ENCODE results near the gene SCGB1A1.

Gene SCGB1A1

DNA sequence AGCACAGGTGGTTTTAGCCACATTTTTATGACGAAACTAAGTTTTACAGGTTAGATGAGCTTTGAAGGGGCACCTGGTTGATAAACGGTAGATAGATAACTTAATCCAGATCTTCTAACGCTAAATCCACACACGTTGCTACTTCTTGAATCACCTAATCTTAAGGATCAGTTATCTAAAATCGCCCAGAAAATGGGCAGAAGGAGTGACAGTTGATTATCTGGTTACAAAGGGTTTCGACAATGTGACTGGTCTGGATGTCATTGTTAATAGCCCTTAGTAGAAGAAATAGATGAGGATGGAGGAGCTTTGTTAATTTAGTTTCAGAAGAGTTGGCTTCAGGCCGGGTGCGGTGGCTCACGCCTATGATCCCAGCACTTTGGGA, 43.7 kb downstream of the SCGB1A1 start:
- no peak overlapping the region for H3K9ac ChIP-seq (ENCODE audit: low read length)
- no CpG with 5 or more reads among the region's 9 CpGs for WGBS (ENCODE audit: extremely low coverage, insufficient coverage, low lambda C conversion rate)
- H4K8ac ChIP-seq (ENCODE audit: low read depth, low read length), result no peak overlapping the region
- no peak for DNase-seq
- no peak overlapping the region for H3K27ac ChIP-seq (ENCODE audit: low read depth, low read length)
- H3K79me2 ChIP-seq (ENCODE audit: control insufficient read depth, insufficient read depth, low read length), result no peaks in the 10 kb centered on the region
- H3K79me1 ChIP-seq (ENCODE audit: low read length), result no peaks in the 10 kb centered on the region
- no peaks in the 10 kb centered on the region for H3K27me3 ChIP-seq (ENCODE audit: insufficient read depth, low read length, poor library complexity)
- H2BK15ac ChIP-seq (replicated peaks; ENCODE audit: low read depth), result no peak overlapping the region
- no peak overlapping the region for H3K4me2 ChIP-seq (ENCODE audit: low read length)
- no peak overlapping the region for H4K5ac ChIP-seq (ENCODE audit: low read length)
- peak overlapping the region; percentile 60 for H3K56ac ChIP-seq (ENCODE audit: low read length)
- H3K18ac ChIP-seq (ENCODE audit: low read length), result no peak overlapping the region
- no peak overlapping the region for H2BK5ac ChIP-seq (ENCODE audit: low read length)
- no peak overlapping the region for H3K4ac ChIP-seq (ENCODE audit: low read depth, low read length)
- H3K36me3 ChIP-seq (ENCODE audit: control insufficient read depth, insufficient read depth, low read length), result no peaks in the 10 kb centered on the region
- H2BK120ac ChIP-seq (ENCODE audit: low read depth, low read length), result peak overlapping the region; percentile 17
- no peak overlapping the region for H2AK5ac ChIP-seq (ENCODE audit: low read length)
- no peak overlapping the region for H3K23ac ChIP-seq (ENCODE audit: low read length)
- peaks cover 2% of the 10 kb centered on the region for H3K4me1 ChIP-seq (ENCODE audit: control insufficient read depth, low read depth, low read length)
- no peak overlapping the region for H3K4me3 ChIP-seq (ENCODE audit: low read length)

DNA sequence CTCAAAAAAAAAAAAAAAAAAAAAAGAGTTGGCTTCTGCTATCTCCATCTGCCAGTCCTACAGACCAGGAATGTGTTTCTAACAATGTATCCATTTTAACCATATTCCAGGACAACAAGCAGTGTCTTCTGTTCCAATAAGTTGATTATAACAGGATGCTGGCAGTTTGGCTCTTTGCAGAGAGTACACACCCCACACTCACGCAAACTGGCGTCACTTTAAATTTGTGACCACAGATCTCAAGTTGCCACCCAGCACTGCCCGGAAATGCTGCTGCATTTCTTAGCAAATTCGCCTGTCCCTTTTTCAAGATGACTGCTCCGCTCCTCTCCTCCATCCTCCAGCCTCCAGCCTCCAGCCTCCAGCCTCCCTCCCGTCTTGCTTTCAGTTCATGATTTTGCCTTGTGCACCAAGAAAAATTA, 44.3 kb downstream of the SCGB1A1 start:
- no peaks in the 10 kb centered on the region for H3K79me1 ChIP-seq (ENCODE audit: low read length)
- H3K27ac ChIP-seq (ENCODE audit: low read depth, low read length), result no peak overlapping the region
- H2BK5ac ChIP-seq (ENCODE audit: low read length), result no peak overlapping the region
- H3K4me1 ChIP-seq (ENCODE audit: control insufficient read depth, low read depth, low read length), result peaks cover 2% of the 10 kb centered on the region
- no peak overlapping the region for H3K9ac ChIP-seq (ENCODE audit: low read length)
- H3K27me3 ChIP-seq (ENCODE audit: insufficient read depth, low read length, poor library complexity), result no peaks in the 10 kb centered on the region
- no peak overlapping the region for H3K4ac ChIP-seq (ENCODE audit: low read depth, low read length)
- no peak overlapping the region for H3K18ac ChIP-seq (ENCODE audit: low read length)
- H2BK15ac ChIP-seq (replicated peaks; ENCODE audit: low read depth), result no peak overlapping the region
- no peak overlapping the region for H3K4me3 ChIP-seq (ENCODE audit: low read length)
- H3K56ac ChIP-seq (ENCODE audit: low read length), result no peak overlapping the region
- no peaks in the 10 kb centered on the region for H3K36me3 ChIP-seq (ENCODE audit: control insufficient read depth, insufficient read depth, low read length)
- no peak overlapping the region for H3K23ac ChIP-seq (ENCODE audit: low read length)
- H2BK120ac ChIP-seq (ENCODE audit: low read depth, low read length), result no peak overlapping the region
- no peaks in the 10 kb centered on the region for H3K79me2 ChIP-seq (ENCODE audit: control insufficient read depth, insufficient read depth, low read length)
- no peak for DNase-seq
- no peak overlapping the region for H4K5ac ChIP-seq (ENCODE audit: low read length)
- no peak overlapping the region for H4K8ac ChIP-seq (ENCODE audit: low read depth, low read length)
- H3K4me2 ChIP-seq (ENCODE audit: low read length), result no peak overlapping the region
- no peak overlapping the region for H2AK5ac ChIP-seq (ENCODE audit: low read length)
- WGBS (ENCODE audit: extremely low coverage, insufficient coverage, low lambda C conversion rate), result no CpG with 5 or more reads among the region's 6 CpGs

DNA sequence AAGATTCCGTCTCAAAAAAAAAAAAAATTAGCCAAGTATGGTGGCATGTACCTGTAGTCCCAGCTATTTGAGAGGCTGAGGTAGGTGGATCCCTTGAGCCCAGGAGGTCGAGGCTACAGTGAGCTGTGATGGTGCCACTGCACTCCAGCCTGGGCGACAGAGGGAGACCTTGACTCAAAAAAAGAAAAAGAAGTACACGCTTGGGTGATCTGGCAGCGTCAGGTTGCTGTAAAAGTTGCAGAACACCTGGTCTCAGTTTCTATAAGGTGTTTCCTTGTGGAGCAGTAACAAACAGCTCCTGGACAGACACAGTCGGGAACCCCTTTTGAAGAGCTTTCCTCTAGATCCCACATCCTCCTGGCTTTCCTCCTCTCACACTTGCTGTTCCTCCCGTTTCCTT, 45.8 kb downstream of the SCGB1A1 start:
- no CpG with 5 or more reads among the region's 7 CpGs for WGBS (ENCODE audit: extremely low coverage, insufficient coverage, low lambda C conversion rate)
- no peak overlapping the region for H3K4me3 ChIP-seq (ENCODE audit: low read length)
- no peak overlapping the region for H4K5ac ChIP-seq (ENCODE audit: low read length)
- no peak overlapping the region for H3K4ac ChIP-seq (ENCODE audit: low read depth, low read length)
- no peaks in the 10 kb centered on the region for H3K79me1 ChIP-seq (ENCODE audit: low read length)
- no peak overlapping the region for H3K18ac ChIP-seq (ENCODE audit: low read length)
- H2BK120ac ChIP-seq (ENCODE audit: low read depth, low read length), result no peak overlapping the region
- no peak overlapping the region for H4K8ac ChIP-seq (ENCODE audit: low read depth, low read length)
- H3K27ac ChIP-seq (ENCODE audit: low read depth, low read length), result no peak overlapping the region
- DNase-seq, result no peak
- no peaks in the 10 kb centered on the region for H3K79me2 ChIP-seq (ENCODE audit: control insufficient read depth, insufficient read depth, low read length)
- H3K27me3 ChIP-seq (ENCODE audit: insufficient read depth, low read length, poor library complexity), result no peaks in the 10 kb centered on the region
- no peak overlapping the region for H3K56ac ChIP-seq (ENCODE audit: low read length)
- H3K9ac ChIP-seq (ENCODE audit: low read length), result no peak overlapping the region
- H3K23ac ChIP-seq (ENCODE audit: low read length), result no peak overlapping the region
- no peak overlapping the region for H2AK5ac ChIP-seq (ENCODE audit: low read length)
- peaks cover 2% of the 10 kb centered on the region for H3K4me1 ChIP-seq (ENCODE audit: control insufficient read depth, low read depth, low read length)
- no peak overlapping the region for H2BK15ac ChIP-seq (replicated peaks; ENCODE audit: low read depth)
- no peak overlapping the region for H2BK5ac ChIP-seq (ENCODE audit: low read length)
- no peak overlapping the region for H3K4me2 ChIP-seq (ENCODE audit: low read length)
- H3K36me3 ChIP-seq (ENCODE audit: control insufficient read depth, insufficient read depth, low read length), result no peaks in the 10 kb centered on the region

DNA sequence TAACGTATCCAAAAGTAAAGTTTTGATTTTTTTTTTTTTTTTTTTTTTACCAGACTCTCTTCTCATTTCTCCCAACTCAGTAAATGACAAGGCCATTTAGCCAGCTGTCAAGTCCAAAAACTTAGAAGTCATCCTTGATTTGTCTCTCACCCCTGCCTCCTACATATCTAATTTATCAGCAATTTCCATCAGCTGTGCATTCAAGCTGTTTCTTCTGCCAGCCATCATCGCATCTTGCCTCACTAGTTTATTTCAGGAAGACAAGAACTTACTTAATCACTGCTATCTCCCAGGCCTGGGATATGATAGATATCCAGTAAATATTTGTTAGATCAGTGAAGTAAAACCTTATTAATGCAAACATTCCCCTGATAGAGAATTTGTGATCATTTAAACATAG, 47.6 kb downstream of the SCGB1A1 start:
- no peak overlapping the region for H3K18ac ChIP-seq (ENCODE audit: low read length)

DNA sequence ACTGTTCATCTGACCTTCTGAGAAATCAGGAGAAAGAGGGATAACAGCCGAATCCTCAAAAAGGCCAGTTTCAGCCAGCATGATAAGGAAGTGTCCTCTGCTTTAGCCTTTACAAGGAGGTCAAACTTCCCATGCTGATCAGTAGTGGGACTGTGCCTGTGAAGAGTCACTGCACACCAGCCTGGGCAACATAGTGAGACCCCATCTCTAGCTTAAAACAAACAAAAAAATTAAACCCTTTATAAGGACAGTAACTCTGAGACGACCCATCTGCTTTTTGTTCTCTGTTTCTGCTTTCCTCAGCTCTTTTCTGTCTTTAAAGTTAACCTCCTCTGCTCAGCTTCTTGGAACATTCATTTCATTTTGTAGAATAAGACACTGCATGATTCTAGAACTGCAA, 49.7 kb downstream of the SCGB1A1 start:
- H3K4me2 ChIP-seq (ENCODE audit: low read length), result no peak overlapping the region
- no peaks in the 10 kb centered on the region for H3K4me1 ChIP-seq (ENCODE audit: control insufficient read depth, low read depth, low read length)
- H3K9ac ChIP-seq (ENCODE audit: low read length), result no peak overlapping the region
- H4K5ac ChIP-seq (ENCODE audit: low read length), result no peak overlapping the region
- no peak overlapping the region for H3K27ac ChIP-seq (ENCODE audit: low read depth, low read length)
- H2BK15ac ChIP-seq (replicated peaks; ENCODE audit: low read depth), result no peak overlapping the region
- H3K56ac ChIP-seq (ENCODE audit: low read length), result no peak overlapping the region
- H2AK5ac ChIP-seq (ENCODE audit: low read length), result no peak overlapping the region
- no peak for DNase-seq
- no peaks in the 10 kb centered on the region for H3K36me3 ChIP-seq (ENCODE audit: control insufficient read depth, insufficient read depth, low read length)
- no peak overlapping the region for H2BK120ac ChIP-seq (ENCODE audit: low read depth, low read length)
- H3K23ac ChIP-seq (ENCODE audit: low read length), result no peak overlapping the region
- no peaks in the 10 kb centered on the region for H3K79me2 ChIP-seq (ENCODE audit: control insufficient read depth, insufficient read depth, low read length)
- H4K8ac ChIP-seq (ENCODE audit: low read depth, low read length), result no peak overlapping the region
- H3K27me3 ChIP-seq (ENCODE audit: insufficient read depth, low read length, poor library complexity), result no peaks in the 10 kb centered on the region
- H3K4ac ChIP-seq (ENCODE audit: low read depth, low read length), result no peak overlapping the region
- no peak overlapping the region for H2BK5ac ChIP-seq (ENCODE audit: low read length)
- H3K4me3 ChIP-seq (ENCODE audit: low read length), result no peak overlapping the region
- no peak overlapping the region for H3K18ac ChIP-seq (ENCODE audit: low read length)
- no peaks in the 10 kb centered on the region for H3K79me1 ChIP-seq (ENCODE audit: low read length)
- no CpG with 5 or more reads among the region's 2 CpGs for WGBS (ENCODE audit: extremely low coverage, insufficient coverage, low lambda C conversion rate)

More for the DNA sequence above, 47.6 kb downstream of the SCGB1A1 start:
- Histone ChIP-seq H4K5ac (ENCODE audit: low read length) (no peak overlapping the region), H2BK5ac (ENCODE audit: low read length) (no peak overlapping the region), H3K36me3 (ENCODE audit: control insufficient read depth, insufficient read depth, low read length) (no peaks in the 10 kb centered on the region), H3K79me2 (ENCODE audit: control insufficient read depth, insufficient read depth, low read length) (no peaks in the 10 kb centered on the region), H3K4me2 (ENCODE audit: low read length) (no peak overlapping the region), H3K9ac (ENCODE audit: low read length) (no peak overlapping the region), H3K4me1 (ENCODE audit: control insufficient read depth, low read depth, low read length) (no peaks in the 10 kb centered on the region), H2BK15ac (replicated peaks; ENCODE audit: low read depth) (no peak overlapping the region), H3K4me3 (ENCODE audit: low read length) (no peak overlapping the region), H4K8ac (ENCODE audit: low read depth, low read length) (no peak overlapping the region), H3K4ac (ENCODE audit: low read depth, low read length) (no peak overlapping the region), H3K27me3 (ENCODE audit: insufficient read depth, low read length, poor library complexity) (no peaks in the 10 kb centered on the region), H2BK120ac (ENCODE audit: low read depth, low read length) (no peak overlapping the region), H3K23ac (ENCODE audit: low read length) (no peak overlapping the region), H3K56ac (ENCODE audit: low read length) (no peak overlapping the region), H2AK5ac (ENCODE audit: low read length) (no peak overlapping the region), H3K79me1 (ENCODE audit: low read length) (no peaks in the 10 kb centered on the region), H3K27ac (ENCODE audit: low read depth, low read length) (no peak overlapping the region)
- peak; percentile 46 for DNase-seq
- WGBS (ENCODE audit: extremely low coverage, insufficient coverage, low lambda C conversion rate), result no CpG with 5 or more reads among the region's 2 CpGs

DNA sequence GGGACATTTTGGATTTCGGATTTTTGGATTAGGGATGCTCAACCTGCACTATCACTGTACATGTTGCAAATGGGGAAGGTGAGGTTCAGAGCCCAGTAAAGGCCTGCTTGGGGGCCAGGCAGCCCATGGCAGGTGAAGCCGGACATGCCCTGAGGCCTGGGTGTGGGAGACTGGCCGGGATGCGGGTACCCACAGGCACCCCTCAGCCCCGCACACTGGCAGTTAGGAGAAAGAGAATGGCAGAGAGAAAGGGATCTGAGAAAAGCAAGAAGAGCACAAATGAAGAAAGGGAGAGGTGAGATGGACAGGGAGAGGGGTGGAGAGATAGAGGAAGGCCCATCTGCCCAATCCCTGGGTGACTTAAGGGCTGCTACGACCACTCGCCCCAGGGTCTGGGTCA, 52.8 kb downstream of the SCGB1A1 start:
- DNase-seq, result no peak
- no peak overlapping the region for H3K4ac ChIP-seq (ENCODE audit: low read depth, low read length)
- H3K4me3 ChIP-seq (ENCODE audit: low read length), result no peak overlapping the region
- no peak overlapping the region for H2AK5ac ChIP-seq (ENCODE audit: low read length)
- H3K79me1 ChIP-seq (ENCODE audit: low read length), result no peaks in the 10 kb centered on the region
- H2BK15ac ChIP-seq (replicated peaks; ENCODE audit: low read depth), result no peak overlapping the region
- H3K18ac ChIP-seq (ENCODE audit: low read length), result no peak overlapping the region
- no peak overlapping the region for H3K23ac ChIP-seq (ENCODE audit: low read length)
- H3K79me2 ChIP-seq (ENCODE audit: control insufficient read depth, insufficient read depth, low read length), result no peaks in the 10 kb centered on the region
- no peak overlapping the region for H2BK120ac ChIP-seq (ENCODE audit: low read depth, low read length)
- H3K4me2 ChIP-seq (ENCODE audit: low read length), result no peak overlapping the region
- H3K4me1 ChIP-seq (ENCODE audit: control insufficient read depth, low read depth, low read length), result no peaks in the 10 kb centered on the region
- WGBS (ENCODE audit: extremely low coverage, insufficient coverage, low lambda C conversion rate), result no CpG with 5 or more reads among the region's 7 CpGs
- no peak overlapping the region for H4K5ac ChIP-seq (ENCODE audit: low read length)
- H3K36me3 ChIP-seq (ENCODE audit: control insufficient read depth, insufficient read depth, low read length), result no peaks in the 10 kb centered on the region
- no peak overlapping the region for H4K8ac ChIP-seq (ENCODE audit: low read depth, low read length)
- H3K9ac ChIP-seq (ENCODE audit: low read length), result no peak overlapping the region
- H3K27me3 ChIP-seq (ENCODE audit: insufficient read depth, low read length, poor library complexity), result no peaks in the 10 kb centered on the region
- H3K27ac ChIP-seq (ENCODE audit: low read depth, low read length), result no peak overlapping the region
- H2BK5ac ChIP-seq (ENCODE audit: low read length), result no peak overlapping the region
- peak overlapping the region; percentile 34 for H3K56ac ChIP-seq (ENCODE audit: low read length)
